ENCODE measurements around the gene OR1D2. TPM values are rescaled to one million over a fixed set of nuclear protein-coding genes. Genes with fewer than 3 reads are reported as not detected.
"Not testable (repeated sequence)": the region's sequence is repeated elsewhere in the genome, so short reads cannot be mapped to it uniquely, and the experiment has no call there.

OR1D2 gene
- not detected for total RNA-seq
- polyA plus RNA-seq: not detected

- H3K9me3 ChIP-seq: peaks cover 0 to 4% (median 4%) of the 10 kb centered on the region in 4 donors
- DNase-seq: no peak
- no peaks in the 10 kb centered on the region for H3K27me3 ChIP-seq
- no peak within 1 kb of the TSS for H3K27ac ChIP-seq
- no peaks in the 10 kb centered on the region for H3K4me1 ChIP-seq
- no peak within 1 kb of the TSS for H3K4me3 ChIP-seq
- intact Hi-C loops (cut with DNase I): no loop called here
- no peaks in the 10 kb centered on the region for H3K36me3 ChIP-seq
- TF ChIP-seq CTCF (IDR thresholded peaks at IDR 0.05): no peak
- TF ChIP-seq EP300 (IDR thresholded peaks at IDR 0.05): no peak
- no peak for TF ChIP-seq POLR2AphosphoS5 (IDR thresholded peaks at IDR 0.05)
- TF ChIP-seq POLR2A (IDR thresholded peaks at IDR 0.05): no peak
- WGBS, 2 donors: 73 to 74% methylated on average over 3 of the region's 3 CpGs
Measured at GRCh38 chr17:3104322-3104721, at the start of gene OR1D2. Gene OR1D2, minus strand, starts transcription at chr17:3104422. Its CDS starts 11,426 bp downstream, at chr17:3092996.

GRCh38 chr17:3137494-3137893 lies 33.3 kb upstream of the OR1D2 start:
- DNase-seq; H3K9me3 ChIP-seq; H3K27ac ChIP-seq; H3K4me3 ChIP-seq; H3K27me3 ChIP-seq; intact Hi-C loops (cut with DNase I); H3K36me3 ChIP-seq; H3K4me1 ChIP-seq: not testable (repeated sequence)
- WGBS, 2 donors: 79 to 85% methylated on average over 2 of the region's 3 CpGs

- TF ChIP-seq POLR2AphosphoS5 (IDR thresholded peaks at IDR 0.05) (no peak), EP300 (IDR thresholded peaks at IDR 0.05) (no peak), POLR2A (IDR thresholded peaks at IDR 0.05) (no peak), CTCF (IDR thresholded peaks at IDR 0.05) (no peak)
- intact Hi-C loops (cut with DNase I): no loop called here
- H3K9me3 ChIP-seq: no peaks in the 10 kb centered on the region
- no peak for DNase-seq
- no peaks in the 10 kb centered on the region for H3K36me3 ChIP-seq
- no peak within 1 kb of the TSS for H3K27ac ChIP-seq
- H3K4me1 ChIP-seq: no peaks in the 10 kb centered on the region
- no peak within 1 kb of the TSS for H3K4me3 ChIP-seq
- no peaks in the 10 kb centered on the region for H3K27me3 ChIP-seq
- 79 to 80% methylated on average over 2 of the region's 2 CpGs for WGBS, 2 donors
Measured at GRCh38 chr17:3127451-3127850, 23.2 kb upstream of the OR1D2 start, which contains the start of gene OR1G1. Gene OR1G1, minus strand, starts transcription at chr17:3127551. Its CDS starts 0 bp downstream, at chr17:3127551.

GRCh38 chr17:3073850-3074249 lies 30.4 kb downstream of the OR1D2 start:
- H3K4me1 ChIP-seq; H3K27ac ChIP-seq; H3K9me3 ChIP-seq; intact Hi-C loops (cut with DNase I); H3K36me3 ChIP-seq; H3K4me3 ChIP-seq; DNase-seq; H3K27me3 ChIP-seq: not testable (repeated sequence)
- WGBS, 2 donors: 70 to 84% methylated on average over 4 of the region's 4 CpGs

GRCh38 chr17:3065192-3065591 lies 39.0 kb downstream of the OR1D2 start:
- H3K27ac ChIP-seq; H3K4me1 ChIP-seq; H3K36me3 ChIP-seq; H3K4me3 ChIP-seq; H3K9me3 ChIP-seq; H3K27me3 ChIP-seq; DNase-seq; intact Hi-C loops (cut with DNase I): not testable (repeated sequence)
- WGBS, 2 donors: no CpG with 5 or more reads among the region's 1 CpG

- H3K9me3 ChIP-seq; H3K27me3 ChIP-seq; intact Hi-C loops (cut with DNase I); DNase-seq; H3K4me3 ChIP-seq; H3K36me3 ChIP-seq; H3K4me1 ChIP-seq; H3K27ac ChIP-seq: not testable (repeated sequence)
- 90 to 100% methylated on average over 1 to 2 of the region's 2 CpGs for WGBS, 2 donors
Measured at GRCh38 chr17:3063507-3063906, 40.7 kb downstream of the OR1D2 start, which contains the start of gene OR1D5. Gene OR1D5, minus strand, starts transcription at chr17:3063607. Its CDS starts 0 bp downstream, at chr17:3063607.

GRCh38 chr17:3062824-3063377 lies 41.3 kb downstream of the OR1D2 start:
- H3K4me3 ChIP-seq; H3K27ac ChIP-seq; intact Hi-C loops (cut with DNase I); H3K4me1 ChIP-seq; H3K36me3 ChIP-seq; H3K27me3 ChIP-seq; H3K9me3 ChIP-seq; DNase-seq: not testable (repeated sequence)
- WGBS, 2 donors: 79 to 80% methylated on average over 8 of the region's 8 CpGs

GRCh38 chr17:3054868-3055267 lies 49.4 kb downstream of the OR1D2 start:
- DNase-seq; H3K36me3 ChIP-seq; H3K9me3 ChIP-seq; H3K4me3 ChIP-seq; H3K4me1 ChIP-seq; intact Hi-C loops (cut with DNase I); H3K27ac ChIP-seq; H3K27me3 ChIP-seq: not testable (repeated sequence)
- WGBS, 2 donors: 84 to 96% methylated on average over 1 of the region's 2 CpGs

All from sigmoid colon (tissue), 7 donors.